GM21423 (cell line): ENCODE results near the gene CCDC50.

Experiments
- ATAC-seq: cut with Tn5 transposase; IDR thresholded peaks from one replicate; pipeline ENCODE4 v1.9.1; 2021; ENCODE audit warnings: mild to moderate bottlenecking, moderate library complexity; ENCODE audit not compliant: unreplicated experiment

The CCDC50 gene

DNA sequence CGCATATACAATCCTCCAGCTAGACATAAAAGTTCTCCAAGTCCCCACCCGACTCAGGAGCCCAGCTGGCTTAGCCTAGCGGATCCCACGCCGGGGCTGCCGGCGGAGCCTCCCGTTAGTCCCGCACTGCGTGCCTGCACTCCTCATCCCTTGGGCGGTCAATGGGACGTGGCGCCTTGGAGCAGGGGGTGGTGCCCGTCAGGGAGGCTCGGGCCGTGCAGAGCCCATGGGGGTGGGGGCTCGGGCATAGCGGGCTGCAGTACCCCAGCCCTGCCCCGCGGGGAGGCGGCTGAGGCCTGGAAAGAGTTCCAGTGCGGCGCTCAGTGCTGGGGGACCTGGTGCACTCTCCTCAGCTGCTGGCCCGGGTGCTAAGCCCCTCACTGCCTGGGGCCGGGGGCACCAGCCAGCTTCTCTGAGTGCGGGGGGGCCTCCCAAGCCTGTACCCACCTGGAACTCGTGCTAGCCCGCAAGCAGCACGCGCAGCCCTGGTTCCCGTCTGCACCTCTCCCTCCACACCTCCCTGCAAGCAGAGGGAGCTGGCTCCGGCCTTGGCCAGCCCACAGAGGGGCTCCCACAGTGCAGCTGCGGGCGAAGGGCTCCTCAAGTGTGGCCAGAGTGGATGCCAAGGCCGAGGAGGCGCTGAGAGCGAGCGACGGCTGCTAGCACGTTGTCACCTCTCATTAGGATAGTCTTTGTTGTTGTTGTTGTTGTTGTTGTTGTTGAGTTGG is 12.2 kb upstream of the CCDC50 start:
- no peak for ATAC-seq

DNA sequence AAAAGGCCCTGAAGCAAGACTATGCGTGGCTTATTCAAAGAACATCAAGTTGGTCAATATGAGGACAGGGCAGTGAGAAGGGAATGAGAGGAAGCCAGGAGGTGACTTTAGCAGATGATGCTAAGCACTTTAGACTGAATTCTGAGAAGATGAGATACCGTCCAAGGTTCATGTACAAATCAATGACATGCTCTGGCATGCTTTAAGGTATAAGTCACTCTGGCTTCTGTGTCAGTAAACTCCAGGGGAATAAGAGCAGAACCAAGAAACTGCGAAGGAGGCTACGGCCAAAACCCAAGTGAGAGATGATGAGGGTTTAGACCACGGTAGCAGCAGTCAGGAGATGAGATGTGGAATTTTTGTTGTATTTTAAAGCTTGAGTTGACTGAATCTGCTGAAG is 8.9 kb upstream of the CCDC50 start:
- ATAC-seq: no peak

DNA sequence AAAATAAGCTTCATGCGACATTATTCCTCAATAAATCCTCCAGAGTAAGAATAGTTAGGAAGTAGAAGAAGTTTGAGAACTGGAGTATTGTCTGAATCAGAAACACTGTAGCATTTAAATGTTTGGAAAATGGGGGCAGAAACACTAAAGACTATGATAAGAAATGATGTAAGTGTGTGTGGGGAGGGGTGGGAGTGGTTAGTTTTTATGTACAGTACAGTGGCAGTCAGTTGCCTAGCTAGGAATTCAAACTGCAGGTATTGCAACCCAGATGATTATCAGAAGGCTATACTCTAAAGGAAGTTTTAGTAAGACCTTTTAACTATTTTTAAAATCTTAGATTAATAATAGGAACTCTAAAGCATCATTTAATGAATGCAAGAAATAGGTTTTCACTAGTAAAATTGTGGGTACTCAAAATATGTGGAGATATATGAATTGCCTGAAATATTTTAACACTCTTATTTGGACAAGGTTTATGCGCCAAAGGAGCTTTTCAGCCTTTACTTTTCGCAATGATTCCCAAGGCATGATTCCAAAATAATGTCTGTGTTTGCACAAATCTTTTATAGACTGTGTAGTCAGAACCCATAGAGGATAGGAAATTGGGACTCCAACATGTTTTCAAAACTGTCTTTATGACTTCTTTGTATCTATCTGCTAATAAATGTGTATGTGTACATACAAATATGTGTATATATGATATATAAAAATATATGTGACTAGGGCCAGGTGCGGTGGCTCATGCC is 8.0 kb upstream of the CCDC50 start:
- ATAC-seq: no peak

DNA sequence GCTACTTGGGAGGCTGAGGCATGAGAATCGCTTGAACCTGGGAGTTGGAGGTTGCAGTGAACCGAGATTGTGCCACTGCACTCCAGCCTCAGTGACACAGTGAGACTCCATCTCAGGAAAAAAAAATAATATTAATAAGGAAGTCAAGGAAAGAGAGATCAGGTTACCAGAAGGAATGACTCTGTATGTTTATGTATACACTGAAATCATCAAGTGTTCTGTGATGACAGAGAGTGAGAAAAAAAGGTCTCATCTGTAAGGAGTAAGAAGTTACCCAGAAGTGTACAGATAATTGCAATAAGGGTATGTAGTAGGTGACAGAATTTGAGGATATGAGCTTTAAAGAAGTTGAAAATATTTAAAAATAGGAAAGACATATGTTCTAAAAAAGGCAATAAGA is 4.3 kb upstream of the CCDC50 start:
- no peak for ATAC-seq

DNA sequence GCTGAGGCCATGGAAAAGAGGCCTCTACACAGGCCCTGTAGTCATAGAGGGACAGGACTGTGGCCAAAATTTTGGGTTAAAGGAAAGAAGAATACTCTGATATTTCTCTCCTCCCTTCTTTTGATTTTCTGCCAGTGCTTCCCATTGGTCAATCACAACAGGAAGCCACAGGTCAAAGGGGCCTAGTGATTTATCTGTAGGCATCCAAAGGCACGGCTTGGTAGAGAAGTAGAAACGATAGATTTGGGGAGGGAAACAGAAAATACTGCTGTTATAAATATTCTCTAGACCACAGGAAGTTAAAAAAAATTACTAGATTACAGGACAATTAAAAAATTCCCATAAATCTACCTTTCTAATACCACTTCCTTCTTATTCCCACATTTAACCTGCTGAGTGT is 1.7 kb upstream of the CCDC50 start:
- ATAC-seq: no peak

DNA sequence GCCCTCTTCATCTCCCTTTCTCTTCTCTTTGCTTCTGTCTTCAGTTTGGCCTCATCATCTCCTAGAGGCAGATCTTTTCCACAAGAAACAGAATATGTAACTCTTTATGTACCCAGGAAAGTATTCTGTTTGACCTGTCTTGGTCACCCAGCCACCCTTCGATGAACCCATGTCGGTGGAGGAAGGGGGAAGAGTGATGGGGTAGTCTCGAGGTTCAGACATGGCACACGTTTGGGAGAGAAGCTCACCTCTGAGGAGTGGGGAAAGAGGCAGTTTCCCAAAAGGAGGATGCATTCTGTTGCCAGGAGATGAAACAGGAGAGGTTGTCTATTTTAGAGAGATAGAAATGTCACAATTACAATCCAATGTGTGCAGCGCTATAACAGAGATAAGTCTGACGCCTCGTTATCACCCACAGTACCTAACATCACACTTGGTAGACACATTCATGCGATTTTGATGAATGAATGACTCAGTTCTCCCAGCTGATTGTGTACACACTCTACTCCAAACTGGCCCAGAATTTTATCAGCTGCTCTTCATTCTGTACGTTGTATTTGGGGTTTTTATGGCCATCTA is 722 bp upstream of the CCDC50 start:
- no peak for ATAC-seq

DNA sequence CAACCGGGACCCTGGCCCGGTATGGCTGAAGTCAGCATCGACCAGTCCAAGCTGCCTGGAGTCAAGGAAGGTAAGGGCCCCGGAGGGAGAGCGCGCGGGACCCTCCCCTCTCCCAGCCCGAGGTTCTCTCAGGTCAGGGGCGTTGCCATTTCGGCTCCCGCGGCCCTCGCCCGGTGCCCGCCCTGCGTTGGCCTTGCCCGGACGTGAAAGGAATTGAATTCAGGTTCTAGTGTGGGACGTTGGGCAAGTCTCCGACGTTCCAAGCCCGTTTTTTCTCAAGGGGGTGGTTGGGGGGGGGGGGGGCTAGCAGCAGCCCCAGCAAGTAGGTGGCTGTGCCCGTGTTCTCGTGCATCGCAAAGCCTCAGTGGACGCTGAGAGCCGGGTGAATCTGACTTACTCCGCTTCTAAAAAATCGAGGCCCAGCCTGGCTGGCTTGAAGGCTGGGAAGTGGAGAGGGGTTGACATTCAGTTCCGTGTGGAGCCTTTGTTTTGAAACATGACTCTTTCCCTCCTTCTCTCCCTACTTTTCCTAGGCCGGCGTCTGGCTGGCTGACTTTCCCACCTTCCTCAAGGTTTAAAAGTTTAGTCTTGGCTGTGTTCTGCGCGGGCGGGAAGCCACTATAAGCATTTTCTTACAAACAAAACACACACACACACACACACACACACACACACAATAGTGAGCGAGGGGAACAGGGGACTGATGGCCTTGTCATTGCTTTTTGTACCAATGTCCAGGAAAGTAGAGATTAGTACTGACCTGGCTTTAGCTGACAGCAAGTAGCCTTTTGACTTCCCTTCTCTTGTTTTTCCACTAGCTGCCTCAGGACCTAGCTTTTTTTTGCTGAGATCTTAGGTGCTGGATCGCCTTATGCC is 698 bp downstream of the CCDC50 start, which contains the start of gene UTS2B:
Gene UTS2B, minus strand, starts transcription at position 873 of the 876 bp plus-strand sequence. CDS start 48,337 bp downstream, outside the sequence.
- ATAC-seq: peak; percentile 16

DNA sequence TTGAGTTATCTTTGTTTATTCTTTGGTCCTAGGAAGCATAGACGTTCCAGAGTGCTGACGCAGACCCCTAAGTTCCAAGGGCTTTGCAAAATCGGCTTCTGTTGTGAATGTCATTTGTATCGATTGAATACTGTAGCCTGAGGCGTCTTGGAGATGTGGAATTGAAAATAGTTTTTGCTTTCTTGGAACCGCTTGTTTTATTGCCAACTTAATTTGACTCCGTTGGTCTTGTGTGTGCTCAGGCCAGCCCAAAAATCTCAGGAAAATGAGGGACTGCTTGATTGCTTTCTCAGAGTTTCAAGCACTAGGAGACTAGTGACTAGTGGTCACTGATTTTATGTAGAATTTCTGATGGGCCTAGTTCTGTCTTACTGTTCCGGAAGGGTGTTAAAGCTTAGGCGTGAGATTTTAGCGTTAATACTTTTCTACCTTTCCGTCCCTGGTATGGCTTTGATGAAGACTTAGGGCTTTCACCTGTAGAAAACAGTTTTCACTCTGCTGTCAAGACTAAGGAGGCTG is 1.4 kb downstream of the CCDC50 start:
- no peak for ATAC-seq

DNA sequence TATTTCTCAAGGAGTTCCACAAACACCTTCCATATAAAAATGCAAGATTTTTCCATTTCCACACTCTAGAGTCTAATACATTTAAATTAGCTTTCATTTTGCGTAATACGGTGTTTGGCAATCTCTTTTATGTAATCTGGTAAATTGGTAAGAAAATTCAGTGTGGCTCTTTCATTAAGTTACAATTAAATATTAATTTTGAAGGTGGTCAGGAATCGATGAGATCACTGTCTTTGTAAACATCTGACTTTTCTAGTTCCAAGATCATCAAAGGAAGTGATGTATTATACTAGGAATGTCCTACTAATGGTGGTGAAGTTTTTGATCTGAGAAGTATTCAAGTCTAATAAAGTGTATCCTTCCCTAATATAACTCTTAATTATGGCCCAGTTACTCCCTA is 2.2 kb downstream of the CCDC50 start:
- no peak for ATAC-seq

DNA sequence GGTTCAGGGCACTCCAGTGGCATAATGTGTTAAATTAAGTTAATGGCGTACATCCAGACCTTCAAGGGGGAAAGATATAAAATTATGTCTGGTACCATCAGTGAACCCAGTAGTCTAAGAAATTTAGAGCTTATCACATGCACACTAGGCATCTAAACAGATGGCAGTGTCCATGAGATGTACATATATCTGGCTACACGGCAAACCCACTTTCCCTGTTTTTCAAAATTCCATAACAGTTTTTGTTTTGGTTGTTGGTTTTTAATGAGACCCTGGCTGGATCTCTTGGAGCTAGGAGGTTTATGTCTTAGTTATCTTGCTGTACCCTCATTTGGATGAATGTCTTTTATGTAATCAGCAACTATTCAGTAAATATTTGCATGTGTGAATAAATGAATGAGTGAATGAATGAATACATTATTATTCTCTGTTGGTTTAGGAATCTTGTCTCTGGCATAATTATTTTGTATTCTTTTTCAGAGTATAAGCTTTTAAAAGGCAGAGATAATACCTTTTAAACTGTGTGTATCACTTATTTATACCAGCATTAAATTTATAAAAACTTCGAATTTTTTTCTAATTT is 4.2 kb downstream of the CCDC50 start:
- no peak for ATAC-seq

DNA sequence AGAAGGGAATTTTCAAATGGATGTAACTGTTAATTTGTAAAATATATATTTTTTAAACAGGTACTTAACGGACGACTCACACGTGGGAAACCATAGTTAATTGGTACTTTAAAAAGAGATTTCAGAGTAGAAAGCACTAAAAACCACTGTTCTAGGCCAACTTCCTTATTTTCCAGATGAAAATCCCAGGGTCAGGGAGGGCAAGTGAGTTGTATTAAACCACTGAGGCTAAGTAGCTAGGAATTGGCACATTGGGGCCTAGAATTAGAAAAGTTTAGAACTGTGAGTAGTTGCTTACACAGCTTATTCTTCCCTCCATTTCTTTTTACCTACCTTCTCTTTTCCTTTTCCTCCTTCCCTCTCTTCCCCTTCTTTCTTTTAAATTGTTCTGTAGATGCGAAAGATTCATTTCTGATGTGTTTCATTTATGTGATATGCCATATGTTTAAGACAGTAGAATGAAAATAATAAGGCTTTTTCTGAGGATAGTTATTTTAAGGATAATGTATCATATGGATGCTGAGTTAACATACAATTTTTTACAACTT is 5.2 kb downstream of the CCDC50 start:
- ATAC-seq: no peak

DNA sequence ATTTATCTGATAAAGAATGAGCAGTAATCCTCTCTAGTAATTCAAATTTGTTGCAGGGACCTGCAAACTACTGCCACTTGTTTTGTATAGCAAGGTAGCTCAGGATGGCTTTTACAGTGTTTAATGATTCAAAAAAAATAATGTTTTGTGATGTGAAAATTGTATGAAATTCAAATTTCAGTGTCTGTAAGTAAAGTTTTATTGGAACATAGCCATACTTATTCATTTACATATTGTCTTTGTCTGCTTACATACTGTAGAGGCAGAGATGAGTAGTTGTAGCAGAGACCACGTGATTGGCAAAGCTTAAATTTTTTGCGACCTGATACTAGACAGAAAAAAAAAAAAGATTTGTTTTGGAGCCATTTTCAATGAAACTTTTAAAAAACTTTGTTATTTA is 7.6 kb downstream of the CCDC50 start:
- no peak for ATAC-seq

DNA sequence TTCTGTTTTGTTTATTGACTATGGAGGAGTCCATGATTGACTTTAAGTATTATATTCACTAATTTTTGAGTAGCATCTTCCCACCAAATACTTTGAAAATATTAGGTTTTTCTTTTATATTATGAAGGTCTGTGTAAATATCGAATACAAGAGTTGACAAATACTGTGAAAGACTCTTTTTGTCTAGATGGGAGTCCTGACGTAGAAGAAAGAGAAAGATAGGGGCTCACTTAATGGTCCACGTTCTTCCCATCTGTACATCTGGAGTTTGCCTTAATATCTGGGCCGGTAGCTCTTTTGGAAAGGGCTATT is 8.9 kb downstream of the CCDC50 start:
- no peak for ATAC-seq

DNA sequence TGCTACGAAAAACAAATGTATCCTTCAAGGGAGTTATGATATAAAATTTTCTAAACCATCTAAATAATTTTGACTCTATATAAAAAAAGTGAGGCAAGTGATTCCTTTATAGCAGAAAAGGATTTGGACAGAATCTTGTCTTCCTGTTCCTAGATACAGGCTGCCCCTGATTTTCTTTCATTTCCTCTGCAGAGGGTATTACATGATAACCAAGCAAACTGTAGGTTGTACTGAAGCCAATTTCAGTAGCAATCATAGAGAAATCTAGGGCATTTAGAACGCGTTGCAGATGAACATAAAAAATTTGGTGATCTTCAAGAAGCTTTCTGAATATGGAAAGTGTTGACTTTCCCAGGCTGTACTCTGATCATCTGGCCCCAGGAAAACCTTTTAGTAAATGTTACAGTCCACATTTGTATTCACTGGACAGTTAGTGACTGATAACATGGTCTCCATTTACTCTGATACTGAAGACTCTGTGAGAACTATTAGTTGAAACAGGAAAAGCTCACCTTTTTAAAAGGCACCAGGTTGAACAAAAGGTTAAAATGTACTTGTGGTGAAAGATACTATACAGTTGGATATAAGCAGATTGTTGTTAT is 10.2 kb downstream of the CCDC50 start:
- ATAC-seq: peak; percentile 25

DNA sequence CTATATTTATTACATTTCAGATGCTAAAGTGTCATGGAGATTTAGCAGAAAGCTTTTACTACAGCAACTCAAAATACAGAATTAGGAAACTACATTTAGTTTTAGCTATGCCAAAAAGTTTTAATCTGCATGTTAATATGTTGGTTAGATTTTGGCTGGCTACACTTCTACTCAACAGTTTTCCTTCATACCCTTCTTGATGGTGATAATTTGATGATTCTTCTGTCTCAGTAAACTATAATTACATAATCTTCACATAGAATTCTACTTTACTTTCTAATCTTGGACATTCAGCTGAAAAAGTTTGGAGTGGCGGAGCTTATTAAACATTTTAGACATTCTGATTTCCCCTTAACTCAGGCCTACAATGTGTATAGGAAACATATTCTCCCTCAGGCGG is 11.2 kb downstream of the CCDC50 start:
- no peak for ATAC-seq

DNA sequence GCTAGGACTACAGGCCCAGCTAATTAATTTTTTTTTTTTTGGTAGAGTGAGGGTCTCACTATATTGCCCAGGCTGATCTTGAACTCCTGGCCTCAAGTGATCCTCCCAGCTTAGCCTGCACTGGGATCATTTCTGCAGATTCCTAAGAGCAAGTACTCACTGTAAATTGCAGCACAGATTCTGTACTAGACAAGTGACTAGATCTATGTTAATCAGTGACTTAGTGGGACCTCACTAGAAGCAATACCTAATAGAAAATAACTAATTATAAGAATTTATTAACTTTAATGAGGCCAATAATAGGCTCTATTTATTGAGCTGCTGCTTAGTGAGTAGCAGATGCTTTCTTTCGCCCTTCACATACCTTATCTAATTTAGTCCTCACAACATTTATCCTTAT is 11.8 kb downstream of the CCDC50 start:
- peak; percentile 53 for ATAC-seq

DNA sequence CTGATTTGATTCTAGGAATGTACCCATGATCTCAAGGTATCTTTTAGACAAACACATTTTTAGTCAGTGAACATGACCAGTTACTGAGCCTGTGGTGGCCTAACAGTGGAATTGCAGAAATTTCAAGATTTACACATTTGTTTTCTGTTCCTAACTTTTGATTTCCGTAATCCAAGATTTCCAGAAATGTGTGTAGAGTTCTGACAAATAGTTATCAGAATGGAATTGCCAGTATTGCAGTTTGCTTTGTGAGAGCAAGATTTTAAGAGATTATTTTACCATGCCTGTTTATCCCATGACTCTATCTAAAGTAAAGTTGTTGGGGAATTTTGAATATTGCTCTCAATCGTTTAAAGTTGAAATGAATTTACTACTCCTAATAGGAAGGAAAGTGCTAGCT is 12.8 kb downstream of the CCDC50 start:
- ATAC-seq: no peak

DNA sequence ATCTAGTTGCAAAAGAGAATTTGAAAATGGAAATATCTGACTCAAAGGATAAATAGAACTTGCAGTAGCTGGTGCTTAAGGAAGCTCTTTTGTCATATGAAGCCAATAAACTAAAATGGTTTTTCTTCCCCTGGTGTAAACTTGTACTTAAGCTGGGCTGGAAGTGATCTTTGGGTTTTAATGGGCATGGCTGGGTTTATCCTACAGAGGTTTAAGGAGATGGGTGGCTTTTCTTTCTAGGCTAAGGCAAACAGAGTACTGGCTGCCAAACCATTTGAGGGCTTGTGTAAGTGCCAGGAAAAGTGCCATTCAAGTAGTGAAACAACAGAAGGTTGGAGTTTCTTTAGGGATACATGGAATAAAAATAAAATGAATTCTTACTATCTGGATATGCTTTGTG is 13.2 kb downstream of the CCDC50 start:
- ATAC-seq: no peak

DNA sequence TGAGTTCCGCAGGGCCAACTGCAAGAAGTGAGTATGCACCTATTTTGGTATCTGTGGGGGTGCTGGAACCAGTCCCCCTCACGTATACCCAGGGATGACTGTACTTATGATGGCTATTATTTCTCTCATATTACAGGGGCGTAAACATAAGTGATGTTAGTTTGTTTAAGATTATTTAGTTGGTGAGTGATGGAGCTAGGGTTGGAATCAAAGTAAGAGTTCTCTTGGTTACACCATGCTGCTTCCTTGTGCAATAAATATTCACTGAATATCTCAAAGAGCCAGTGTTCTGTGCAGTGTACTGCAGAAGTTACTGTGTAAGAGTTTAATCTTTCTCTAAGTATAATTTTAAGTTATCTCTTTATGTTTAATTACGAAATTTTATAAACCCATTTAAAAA is 13.9 kb downstream of the CCDC50 start:
- ATAC-seq: no peak

DNA sequence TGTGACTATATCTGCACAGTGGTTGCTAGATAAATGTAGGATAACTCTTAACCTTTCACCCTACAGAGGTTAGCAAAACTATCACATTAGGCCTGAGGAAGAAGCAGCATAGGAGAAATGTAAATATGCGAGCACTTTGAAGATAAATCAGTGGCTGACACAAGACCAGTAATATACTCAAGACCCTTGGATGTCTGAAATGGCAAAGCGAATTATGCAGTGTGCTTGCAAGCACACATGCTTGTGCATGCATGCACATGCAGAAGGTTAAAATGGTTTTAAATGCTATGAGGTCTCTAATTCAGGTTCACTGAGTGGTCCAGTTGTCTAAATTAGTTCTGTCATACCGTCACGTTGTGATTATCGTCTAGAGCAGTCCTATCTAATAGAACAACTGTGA is 14.7 kb downstream of the CCDC50 start:
- no peak for ATAC-seq
